GM12873 (cell line): ENCODE data around the gene L3MBTL1.

ENCODE experiments used
- CTCF ChIP-seq: IDR thresholded peaks from 2 replicates; pipeline ENCODE4 v1.5.1; 2012; ENCODE audit warnings: low read depth, mild to moderate bottlenecking, moderate library complexity, low read length, control low read depth; ENCODE audit not compliant: insufficient read depth; ENCODE audit errors: missing control alignments

The L3MBTL1 gene

GRCh38 chr20:43507150-43508080 lies at the start of gene L3MBTL1:
L3MBTL1 (plus strand) TSS chr20:43507697; CDS start chr20:43513504, 5,807 bp downstream.
- TF ChIP-seq CTCF, result no peak

- no peak for TF ChIP-seq CTCF
These were observed 49.0 kb upstream of the L3MBTL1 start for GRCh38 chr20:43458422-43458924.

- TF ChIP-seq CTCF, result no peak
These were observed 48.2 kb upstream of the L3MBTL1 start for GRCh38 chr20:43459022-43459942.

- no peak for TF ChIP-seq CTCF
These were observed 47.2 kb upstream of the L3MBTL1 start for GRCh38 chr20:43460172-43460829.

- TF ChIP-seq CTCF, result no peak
These were observed 46.7 kb upstream of the L3MBTL1 start for GRCh38 chr20:43460830-43461200.

- no peak for TF ChIP-seq CTCF
These were observed 45.4 kb upstream of the L3MBTL1 start for GRCh38 chr20:43461894-43462659.
